BLaER1 (cell line): Measurements from ENCODE around the gene CA5A.

Source experiments
- H3K27ac ChIP-seq: shearing (Covaris generic); formaldehyde crosslinking; 2 replicates; pipeline ENCODE4 v1.8.1; 2022
- H3K27me3 ChIP-seq: shearing (Covaris generic); formaldehyde crosslinking; 2 replicates; pipeline ENCODE4 v1.8.1; 2022
- H3K36me3 ChIP-seq: shearing (Covaris generic); formaldehyde crosslinking; 2 replicates; pipeline ENCODE4 v1.8.1; 2022
- H3K4me1 ChIP-seq: shearing (Covaris generic); formaldehyde crosslinking; 2 replicates; pipeline ENCODE4 v1.8.1; 2022
- H3K4me2 ChIP-seq: shearing (Covaris generic); formaldehyde crosslinking; 2 replicates; pipeline ENCODE4 v1.8.1; 2022
- H3K4me3 ChIP-seq: shearing (Covaris generic); formaldehyde crosslinking; 2 replicates; pipeline ENCODE4 v1.8.1; 2022
- H3K9ac ChIP-seq: shearing (Covaris generic); formaldehyde crosslinking; 2 replicates; pipeline ENCODE4 v1.8.1; 2022
- H3K9me3 ChIP-seq: shearing (Covaris generic); formaldehyde crosslinking; 2 replicates; pipeline ENCODE4 v1.8.1; 2022
- H4K20me1 ChIP-seq: shearing (Covaris generic); formaldehyde crosslinking; 2 replicates; pipeline ENCODE4 v1.8.1; 2022
- Cebpa-rat ChIP-seq: shearing (Covaris generic); IDR thresholded peaks from 2 replicates; pipeline ENCODE4 v1.8.1; 2022

CA5A gene

GRCh38 chr16:87964049-87964659 is 27.8 kb upstream of the CA5A start:
- Histone ChIP-seq H3K9me3 (no peaks in the 10 kb centered on the region), H3K27ac (peak overlapping the region; percentile 3; the same call in 1 of the 2 replicates), H3K4me2 (peak overlapping the region; percentile 49), H4K20me1 (peaks cover 40% of the 10 kb centered on the region; the same call in 1 of the 2 replicates), H3K36me3 (no peaks in the 10 kb centered on the region), H3K4me3 (no peak overlapping the region), H3K27me3 (no peaks in the 10 kb centered on the region), H3K9ac (no peak overlapping the region; the same call in 1 of the 2 replicates), H3K4me1 (peaks cover 64% of the 10 kb centered on the region)
- TF ChIP-seq Cebpa-rat, result no peak

DNA sequence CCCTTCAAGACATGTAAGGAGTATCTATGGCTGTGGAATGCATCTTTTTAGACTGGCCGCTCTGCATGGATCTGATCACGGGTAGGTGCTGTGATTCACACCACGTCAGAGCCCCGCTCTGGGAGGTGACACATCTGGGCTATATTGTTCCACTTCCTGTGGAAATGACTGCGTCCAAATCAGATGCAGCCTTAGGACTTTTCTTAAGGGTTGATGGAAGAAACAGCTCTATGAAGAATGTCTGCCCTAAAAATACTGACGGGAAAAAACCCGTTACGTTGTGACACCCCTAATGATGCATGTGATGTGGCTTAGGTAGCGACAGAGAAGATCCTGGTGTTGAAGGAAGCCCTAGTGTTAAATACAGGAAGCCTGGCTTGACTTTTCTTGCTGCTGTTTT is 27.1 kb upstream of the CA5A start:
- Histone ChIP-seq H3K9me3 (no peaks in the 10 kb centered on the region), H3K4me1 (peaks cover 71% of the 10 kb centered on the region), H3K27me3 (no peaks in the 10 kb centered on the region), H3K27ac (peak overlapping the region; percentile 3), H3K4me3 (no peak overlapping the region), H3K9ac (no peak overlapping the region; the same call in 1 of the 2 replicates), H3K4me2 (peak overlapping the region; percentile 49), H4K20me1 (peaks cover 34% of the 10 kb centered on the region; the same call in 1 of the 2 replicates), H3K36me3 (no peaks in the 10 kb centered on the region)
- TF ChIP-seq Cebpa-rat, result no peak

- no peaks in the 10 kb centered on the region for H3K9me3 ChIP-seq
- H3K4me3 ChIP-seq, result no peak overlapping the region
- no peaks in the 10 kb centered on the region for H3K27me3 ChIP-seq
- H3K4me2 ChIP-seq, result no peak overlapping the region
- H3K9ac ChIP-seq, result no peak overlapping the region
- H4K20me1 ChIP-seq, result peaks cover 24% of the 10 kb centered on the region; the same call in 1 of the 2 replicates
- no peak overlapping the region for H3K27ac ChIP-seq
- TF ChIP-seq Cebpa-rat, result no peak
- peaks cover 9% of the 10 kb centered on the region for H3K36me3 ChIP-seq
- peaks cover 80% of the 10 kb centered on the region for H3K4me1 ChIP-seq
Measured at GRCh38 chr16:87961623-87962022, 25.3 kb upstream of the CA5A start.

DNA sequence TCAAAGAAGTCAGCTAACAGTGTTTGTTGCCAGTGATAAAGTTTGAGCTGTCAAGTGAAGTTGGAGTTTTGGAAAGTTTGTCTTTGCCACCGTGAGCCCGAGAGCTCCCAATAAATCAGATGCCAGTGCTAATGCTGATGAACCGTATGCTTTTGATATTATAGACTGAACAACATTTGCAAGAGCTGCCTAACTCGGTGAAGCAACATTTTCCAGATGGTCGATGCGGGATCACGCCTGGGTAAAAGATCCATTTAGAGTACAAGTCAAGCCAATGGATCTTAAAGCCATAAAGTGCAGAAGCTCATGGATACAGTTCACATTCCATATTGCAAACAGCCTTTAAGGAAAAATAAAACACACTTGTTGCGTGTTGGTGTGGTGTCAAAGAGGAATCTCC is 24.5 kb upstream of the CA5A start:
- H3K4me1 ChIP-seq, result peaks cover 80% of the 10 kb centered on the region
- no peak overlapping the region for H3K4me3 ChIP-seq
- H3K4me2 ChIP-seq, result no peak overlapping the region
- peaks cover 16% of the 10 kb centered on the region; the same call in 1 of the 2 replicates for H4K20me1 ChIP-seq
- peaks cover 9% of the 10 kb centered on the region for H3K36me3 ChIP-seq
- TF ChIP-seq Cebpa-rat, result no peak
- no peak overlapping the region for H3K9ac ChIP-seq
- no peak overlapping the region for H3K27ac ChIP-seq
- no peaks in the 10 kb centered on the region for H3K27me3 ChIP-seq
- no peaks in the 10 kb centered on the region for H3K9me3 ChIP-seq

DNA sequence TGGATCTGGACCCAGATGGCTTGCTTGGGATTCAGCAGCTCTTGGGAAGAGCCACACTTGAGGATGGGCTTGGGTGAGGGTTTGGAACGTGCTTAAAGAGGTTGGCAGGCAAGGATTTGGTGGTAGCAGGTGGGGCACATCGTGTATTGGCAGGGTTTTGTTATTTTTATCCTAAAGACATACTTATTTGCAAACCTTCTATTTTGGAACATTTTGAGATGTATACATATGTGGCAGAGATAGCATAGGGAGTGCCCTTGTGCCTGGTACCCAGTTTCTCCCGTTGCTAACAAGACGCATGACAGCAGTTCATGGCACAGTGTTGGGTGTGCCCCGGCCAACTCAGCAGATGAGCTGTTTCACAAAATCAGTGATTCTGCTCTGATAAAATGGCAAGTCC is 24.0 kb upstream of the CA5A start:
- Histone ChIP-seq H3K9ac (peak overlapping the region; percentile 75; the same call in 1 of the 2 replicates), H3K4me2 (peak overlapping the region; percentile 88), H3K4me3 (peak overlapping the region; percentile 61; the same call in 1 of the 2 replicates), H3K9me3 (no peaks in the 10 kb centered on the region), H4K20me1 (peaks cover 13% of the 10 kb centered on the region; the same call in 1 of the 2 replicates), H3K27ac (peak overlapping the region; percentile 78), H3K27me3 (no peaks in the 10 kb centered on the region), H3K36me3 (peaks cover 9% of the 10 kb centered on the region), H3K4me1 (peaks cover 82% of the 10 kb centered on the region)
- no peak for TF ChIP-seq Cebpa-rat

DNA sequence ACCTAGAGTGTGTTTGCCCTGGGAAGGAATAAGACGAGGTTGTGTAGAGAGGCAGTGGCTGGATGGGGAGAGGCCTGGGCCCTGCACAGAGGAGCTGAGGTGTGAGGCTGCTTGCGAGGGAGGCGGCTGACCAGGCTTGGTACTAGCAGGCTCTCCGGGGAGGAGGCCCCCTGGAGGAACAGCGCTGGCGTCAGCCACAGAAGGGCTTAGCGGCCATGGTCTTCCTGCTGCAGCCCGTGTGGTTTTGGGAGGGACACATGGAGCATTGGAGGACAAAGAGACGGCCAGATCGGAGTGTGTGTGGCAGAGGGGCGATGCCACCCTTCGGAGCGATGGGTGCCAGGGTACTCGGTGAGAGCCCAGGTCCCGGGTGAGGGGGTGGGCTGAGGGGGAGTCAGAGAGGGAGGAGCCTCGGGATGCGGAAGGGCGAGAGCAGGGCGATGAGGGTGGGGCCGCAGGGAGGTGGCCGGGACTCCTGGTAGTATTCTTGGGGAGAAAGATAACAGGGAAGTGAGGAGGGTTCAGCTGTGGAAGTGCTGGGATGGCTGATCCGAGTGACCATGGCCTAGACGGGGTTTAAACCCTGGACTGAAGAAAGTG is 23.2 kb upstream of the CA5A start:
- peaks cover 84% of the 10 kb centered on the region for H3K4me1 ChIP-seq
- H3K9ac ChIP-seq, result peak overlapping the region; percentile 75
- no peaks in the 10 kb centered on the region for H3K27me3 ChIP-seq
- no peaks in the 10 kb centered on the region for H3K9me3 ChIP-seq
- H4K20me1 ChIP-seq, result peaks cover 13% of the 10 kb centered on the region; the same call in 1 of the 2 replicates
- peaks cover 17% of the 10 kb centered on the region for H3K36me3 ChIP-seq
- peak overlapping the region; percentile 61 for H3K4me3 ChIP-seq
- TF ChIP-seq Cebpa-rat, result no peak
- peak overlapping the region; percentile 88 for H3K4me2 ChIP-seq
- H3K27ac ChIP-seq, result peak overlapping the region; percentile 78

DNA sequence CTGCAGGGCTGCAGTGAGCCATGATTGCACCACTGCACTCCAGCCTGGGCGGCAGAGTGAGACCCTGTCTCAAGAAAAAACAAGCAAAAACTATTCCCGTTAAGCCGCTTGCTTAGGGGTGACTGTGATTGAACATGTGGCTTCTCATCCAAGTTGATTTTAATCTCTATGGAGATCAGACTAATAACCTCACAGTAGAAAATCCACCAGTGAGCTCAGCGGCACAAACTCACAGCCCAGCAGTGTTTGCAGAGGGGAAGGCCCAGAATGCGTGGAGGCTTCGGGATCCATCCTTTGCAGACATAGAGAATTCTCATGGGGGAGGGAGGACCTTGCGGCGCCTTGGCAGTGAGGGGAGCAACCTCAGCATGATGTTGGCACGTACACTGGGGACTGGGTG is 22.3 kb upstream of the CA5A start:
- Histone ChIP-seq H3K4me1 (peaks cover 84% of the 10 kb centered on the region), H4K20me1 (peaks cover 5% of the 10 kb centered on the region; the same call in 1 of the 2 replicates), H3K27me3 (no peaks in the 10 kb centered on the region), H3K4me2 (peak overlapping the region; percentile 88), H3K9me3 (no peaks in the 10 kb centered on the region), H3K36me3 (peaks cover 25% of the 10 kb centered on the region), H3K4me3 (peak overlapping the region; percentile 61; the same call in 1 of the 2 replicates), H3K27ac (peak overlapping the region; percentile 78), H3K9ac (peak overlapping the region; percentile 75; the same call in 1 of the 2 replicates)
- TF ChIP-seq Cebpa-rat, result no peak

- Histone ChIP-seq H3K9ac (peak overlapping the region; percentile 100; the same call in 1 of the 2 replicates), H3K4me3 (0 out of 2 replicates have a peak overlapping the region, but pooled peaks have one; percentile 46), H3K27me3 (no peaks in the 10 kb centered on the region), H3K9me3 (no peaks in the 10 kb centered on the region), H3K4me2 (peak overlapping the region; percentile 99), H3K4me1 (peaks cover 84% of the 10 kb centered on the region), H3K36me3 (peaks cover 31% of the 10 kb centered on the region), H3K27ac (peak overlapping the region; percentile 76), H4K20me1 (peaks cover 2% of the 10 kb centered on the region; the same call in 1 of the 2 replicates)
- TF ChIP-seq Cebpa-rat, result no peak
Measured at GRCh38 chr16:87957296-87958094, 21.2 kb upstream of the CA5A start.

- peak overlapping the region; percentile 99 for H3K4me2 ChIP-seq
- H3K4me3 ChIP-seq, result peak overlapping the region; percentile 46
- no peak for TF ChIP-seq Cebpa-rat
- peaks cover 31% of the 10 kb centered on the region for H3K36me3 ChIP-seq
- H3K27ac ChIP-seq, result peak overlapping the region; percentile 76
- H3K9me3 ChIP-seq, result no peaks in the 10 kb centered on the region
- H4K20me1 ChIP-seq, result no peaks in the 10 kb centered on the region; the same call in 1 of the 2 replicates
- H3K9ac ChIP-seq, result peak overlapping the region; percentile 100
- no peaks in the 10 kb centered on the region for H3K27me3 ChIP-seq
- peaks cover 85% of the 10 kb centered on the region for H3K4me1 ChIP-seq
Measured at GRCh38 chr16:87956365-87957231, 20.3 kb upstream of the CA5A start.
